22Rv1 (cell line): Measurements from ENCODE around the gene CDYL.

Experiments
- ZFX ChIP-seq: fragments of 450-650 bp; IDR thresholded peaks from 2 replicates; pipeline ENCODE4 v1.6.1; 2017; ENCODE audit warnings: antibody characterized with exemption, borderline replicate concordance
- TF ChIP-seq, protein P1 (sequence below): fragments of 450-650 bp; IDR thresholded peaks from 2 replicates; pipeline ENCODE4 v1.5.1; 2017; ENCODE audit warnings: mild to moderate bottlenecking

GRCh38 chr6:4885341-4885933 lies 109.2 kb downstream of the CDYL start:
- TF ChIP-seq, protein P1, sequence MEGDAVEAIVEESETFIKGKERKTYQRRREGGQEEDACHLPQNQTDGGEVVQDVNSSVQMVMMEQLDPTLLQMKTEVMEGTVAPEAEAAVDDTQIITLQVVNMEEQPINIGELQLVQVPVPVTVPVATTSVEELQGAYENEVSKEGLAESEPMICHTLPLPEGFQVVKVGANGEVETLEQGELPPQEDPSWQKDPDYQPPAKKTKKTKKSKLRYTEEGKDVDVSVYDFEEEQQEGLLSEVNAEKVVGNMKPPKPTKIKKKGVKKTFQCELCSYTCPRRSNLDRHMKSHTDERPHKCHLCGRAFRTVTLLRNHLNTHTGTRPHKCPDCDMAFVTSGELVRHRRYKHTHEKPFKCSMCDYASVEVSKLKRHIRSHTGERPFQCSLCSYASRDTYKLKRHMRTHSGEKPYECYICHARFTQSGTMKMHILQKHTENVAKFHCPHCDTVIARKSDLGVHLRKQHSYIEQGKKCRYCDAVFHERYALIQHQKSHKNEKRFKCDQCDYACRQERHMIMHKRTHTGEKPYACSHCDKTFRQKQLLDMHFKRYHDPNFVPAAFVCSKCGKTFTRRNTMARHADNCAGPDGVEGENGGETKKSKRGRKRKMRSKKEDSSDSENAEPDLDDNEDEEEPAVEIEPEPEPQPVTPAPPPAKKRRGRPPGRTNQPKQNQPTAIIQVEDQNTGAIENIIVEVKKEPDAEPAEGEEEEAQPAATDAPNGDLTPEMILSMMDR: no peak
- no peak for TF ChIP-seq ZFX
